ENCODE results near the gene C6.

C6 gene

DNA sequence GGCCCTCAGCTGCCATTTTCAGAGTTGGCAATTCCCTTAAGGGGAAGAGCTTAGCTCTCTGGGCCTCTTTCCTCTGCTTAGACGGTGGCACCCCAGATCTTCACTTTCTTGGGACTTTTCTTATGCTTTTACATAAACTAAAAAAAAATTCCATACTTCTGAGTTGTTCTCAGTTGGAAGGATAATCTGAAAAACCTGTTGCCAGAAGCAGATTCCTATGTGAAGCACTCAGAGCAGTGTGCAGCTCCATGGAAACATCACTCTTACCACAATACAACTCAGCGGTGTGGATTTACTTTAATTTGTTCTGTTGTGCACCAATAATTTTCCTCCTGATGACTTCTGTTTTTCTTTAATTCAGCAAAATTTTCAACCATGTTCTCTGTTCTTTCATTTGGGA lies 98.1 kb downstream of the C6 start:
- DNase-seq = no peak

DNA sequence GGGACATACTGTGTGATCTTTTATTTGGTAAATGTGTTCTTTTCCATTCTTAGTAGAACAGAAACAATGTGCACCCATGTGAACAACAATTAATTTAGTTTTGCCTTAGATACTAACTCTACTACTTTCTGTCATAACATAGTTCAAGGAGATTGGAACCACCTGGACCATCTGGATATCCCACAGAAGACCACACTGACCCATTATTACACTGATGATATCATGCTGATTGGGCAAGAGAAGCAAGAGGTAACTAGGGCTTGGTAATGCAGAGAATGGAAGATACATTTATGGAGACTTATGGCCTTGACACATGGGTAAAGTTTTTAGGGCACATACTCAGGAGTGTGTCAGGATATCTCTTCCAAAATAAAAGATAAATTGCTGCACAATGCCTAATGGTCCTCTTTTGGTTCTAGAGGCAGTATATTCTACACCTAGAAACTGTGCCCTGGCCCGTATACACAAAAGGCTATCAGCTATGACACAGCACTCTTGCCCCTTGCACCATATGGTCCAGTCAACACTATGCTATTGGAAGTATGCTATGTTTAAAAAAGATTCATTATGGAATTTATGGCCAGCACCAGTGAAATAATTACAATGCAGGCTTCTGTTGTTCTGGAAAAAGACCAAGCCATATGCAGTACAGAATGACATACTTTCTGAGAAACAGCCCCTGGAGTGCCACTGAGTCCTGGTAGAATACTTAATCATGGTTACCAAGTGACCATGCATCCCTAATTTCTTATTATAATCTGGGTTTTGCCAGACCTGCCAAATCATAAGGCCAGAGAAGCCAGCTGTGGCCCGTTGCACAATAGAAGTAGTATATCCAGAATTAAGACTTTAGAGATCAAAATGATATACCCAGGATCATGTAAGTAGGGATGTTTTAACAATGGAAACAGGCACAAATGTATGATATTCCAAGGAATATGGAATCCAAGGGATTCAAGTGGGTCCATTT lies 100.6 kb downstream of the C6 start:
- DNase-seq = no peak

DNA sequence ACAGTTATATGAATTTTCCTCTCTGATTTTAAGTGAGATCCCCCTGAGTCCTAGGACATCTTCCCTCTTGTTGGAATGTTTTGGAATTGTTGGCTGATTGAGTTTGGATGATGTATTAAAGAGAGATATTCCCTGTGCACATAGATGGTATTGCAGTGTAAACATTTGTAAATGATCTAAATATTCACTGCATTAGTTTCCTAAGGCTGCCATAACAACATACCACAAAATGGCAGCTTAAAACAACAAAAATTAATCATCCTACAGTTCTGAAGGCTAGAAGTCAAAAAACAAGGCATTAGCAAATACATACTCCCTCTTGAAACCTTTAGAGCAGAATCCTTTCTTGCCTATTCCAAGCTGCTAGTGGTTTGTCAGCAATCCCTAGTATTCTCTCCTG lies 104.1 kb downstream of the C6 start:
- DNase-seq = no peak

DNA sequence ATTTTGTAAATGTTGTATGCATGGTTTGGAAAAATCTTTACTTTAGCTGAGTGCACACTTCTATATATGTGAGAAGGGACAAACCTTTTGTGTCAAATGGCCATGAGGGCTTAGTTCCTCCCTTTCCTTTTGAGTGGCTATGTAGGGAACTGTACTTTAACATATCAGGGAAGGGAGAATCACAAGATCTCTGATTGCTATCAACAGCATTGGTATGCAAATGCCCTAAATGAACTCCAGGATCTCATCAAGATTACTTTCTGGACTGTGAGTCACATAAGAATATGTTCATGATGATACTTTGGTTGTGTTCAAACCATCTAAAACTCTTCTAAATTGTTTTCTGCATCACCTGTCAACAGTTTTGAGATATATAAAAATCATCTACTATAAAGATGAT lies 111.0 kb downstream of the C6 start:
- no peak for DNase-seq

DNA sequence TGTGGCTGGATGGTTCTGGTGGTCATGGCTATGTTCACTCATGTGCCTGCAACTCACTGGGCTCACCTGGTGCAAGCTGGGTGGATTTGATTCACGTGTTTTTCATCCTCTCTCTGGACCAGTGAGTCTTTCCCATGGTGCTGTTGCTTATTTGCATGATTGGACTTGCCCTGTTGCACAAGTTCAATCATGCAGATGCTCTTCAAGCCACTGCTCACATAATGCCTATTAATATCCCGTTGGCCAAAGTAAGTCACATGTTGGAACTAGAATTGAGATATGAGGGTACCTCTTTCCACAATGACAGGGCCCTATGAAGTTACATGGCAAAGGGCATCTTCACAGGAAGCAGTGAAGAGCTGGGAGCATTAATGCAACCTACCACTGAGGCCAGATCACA lies 115.7 kb downstream of the C6 start:
- DNase-seq = no peak

DNA sequence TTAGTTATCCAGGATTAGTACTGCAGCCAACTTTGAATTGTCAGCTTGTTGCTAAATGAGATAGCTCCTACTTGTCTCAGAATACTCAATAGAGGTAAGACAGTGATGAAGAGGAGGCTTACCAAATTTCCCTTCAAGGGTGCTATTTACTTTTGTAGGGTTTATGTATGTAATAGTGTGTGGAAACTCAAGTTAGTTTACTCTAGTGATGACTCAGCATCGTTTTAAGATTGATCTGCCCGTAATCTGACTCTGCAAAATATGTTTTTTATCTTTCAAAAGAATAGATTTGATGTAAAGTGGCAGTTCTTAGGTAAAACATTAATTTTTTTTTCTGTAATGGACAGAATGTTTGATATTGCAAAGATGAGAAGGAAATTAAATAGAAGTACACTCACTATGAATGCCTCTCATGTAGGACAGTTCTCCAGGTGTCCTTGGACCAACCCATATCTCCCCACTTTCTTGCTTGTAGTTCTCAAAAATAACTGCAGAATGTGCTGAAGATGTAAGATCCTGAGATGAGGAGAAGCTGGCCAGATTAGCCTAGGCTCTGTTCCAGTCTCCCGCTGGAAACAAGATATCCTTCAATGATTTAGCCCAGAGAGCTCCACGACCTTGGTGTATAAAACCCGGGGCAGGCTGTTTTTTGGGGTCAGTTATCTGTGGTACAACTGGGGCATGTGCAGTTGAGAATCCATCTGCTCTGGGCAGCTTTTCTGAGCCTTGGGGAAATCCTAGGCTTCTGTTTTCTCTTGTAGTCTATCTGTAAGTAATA lies 117.8 kb downstream of the C6 start:
- DNase-seq = no peak

DNA sequence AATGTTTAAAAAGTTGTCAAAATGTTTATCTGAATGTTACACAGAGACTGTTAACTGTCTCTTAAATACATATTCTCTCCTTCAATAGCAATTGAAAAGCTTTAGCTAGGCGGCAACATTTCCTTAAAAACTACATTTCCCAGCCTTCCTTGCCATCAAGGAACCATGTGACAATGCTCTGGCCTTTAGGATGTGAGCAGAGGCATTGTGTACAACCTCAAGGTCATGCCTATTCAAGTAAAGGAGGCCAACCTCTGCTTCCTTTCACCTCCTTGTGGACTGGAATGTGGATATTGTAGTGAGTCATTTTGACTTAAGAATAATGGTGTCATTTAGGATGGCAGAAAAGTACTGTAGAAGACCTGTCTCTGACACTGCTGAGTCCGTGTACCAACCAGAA lies 118.5 kb downstream of the C6 start:
- DNase-seq = no peak

DNA sequence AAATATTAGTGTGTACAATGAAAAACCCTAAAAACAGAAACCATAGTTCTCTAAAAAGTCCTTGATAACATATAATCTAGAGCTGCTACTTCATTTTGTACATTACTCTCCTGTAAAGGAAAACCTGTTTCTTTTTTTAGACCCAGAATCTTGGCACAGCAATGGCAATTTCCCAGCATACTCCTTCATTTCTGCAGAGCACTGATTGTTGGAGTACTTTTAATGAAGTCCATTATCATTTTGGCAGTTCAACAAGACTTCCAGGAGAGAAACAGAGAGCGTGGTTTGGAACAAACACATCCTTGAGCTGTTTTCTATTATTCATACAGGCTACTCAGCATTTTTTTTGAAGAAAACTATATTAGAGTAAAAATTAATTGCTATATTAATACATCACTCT lies 119.5 kb downstream of the C6 start:
- no peak for DNase-seq
